K562 (cell line): Measurements from ENCODE around the gene C6orf47. TPM values are rescaled to one million over a fixed set of nuclear protein-coding genes. Genes with fewer than 3 reads are reported as not detected.

Experiments
- HDAC2 ChIP-seq: fragments of 450-650 bp; IDR thresholded peaks from 2 replicates; pipeline ENCODE4 v1.6.1; 2016; ENCODE audit warnings: mild to moderate bottlenecking
- KLF6 ChIP-seq: fragments of 250-450 bp; sonication (Bioruptor Pico); IDR thresholded peaks from 2 replicates; pipeline ENCODE4 v1.4.0; 2020; ENCODE audit warnings: mild to moderate bottlenecking, moderate library complexity, borderline replicate concordance
- L3MBTL2 ChIP-seq: fragments of 450-650 bp; IDR thresholded peaks from 2 replicates; pipeline ENCODE4 v1.6.1; 2016; ENCODE audit warnings: mild to moderate bottlenecking, moderate library complexity
- MCM3 ChIP-seq: fragments of 450-650 bp; IDR thresholded peaks from 2 replicates; pipeline ENCODE4 v1.6.1; 2016
- NCOA4 ChIP-seq: fragments of 450-650 bp; IDR thresholded peaks from 2 replicates; pipeline ENCODE4 v1.6.1; 2018; ENCODE audit warnings: mild to moderate bottlenecking; ENCODE audit not compliant: partially characterized antibody
- NFE2L1 ChIP-seq: fragments of 450-650 bp; IDR thresholded peaks from 2 replicates; pipeline ENCODE4 v1.6.1; 2016; ENCODE audit warnings: missing genetic modification characterization, low read depth, mild to moderate bottlenecking, missing compliant biosample characterization, moderate library complexity, borderline replicate concordance
- NR2C2 ChIP-seq, 2 experiments: fragments of 200-800 bp in 1 of 2; sonication (Bioruptor generic) in 1 of 2; sonication (generic) in 1 of 2; formaldehyde crosslinking in 1 of 2; IDR thresholded peaks; 2 replicates each; pipeline versions ENCODE4 v1.6.1 to v1.8.0; 2016 to 2022; ENCODE audit warnings: mild to moderate bottlenecking in 1 of 2, missing compliant biosample characterization in 1 of 2, missing genetic modification characterization in 1 of 2, missing genetic modification reagents in 1 of 2
- PHB ChIP-seq: fragments of 250-450 bp; sonication (Bioruptor Pico); IDR thresholded peaks from 2 replicates; pipeline ENCODE4 v1.5.0; 2021
- REST ChIP-seq, 2 experiments: fragments of 450-650 bp; formaldehyde crosslinking in 1 of 2; IDR thresholded peaks; 2 replicates each; pipeline versions ENCODE4 v1.4.0 to v1.6.1; 2014 to 2020; ENCODE audit warnings: mild to moderate bottlenecking in 2 of 2, borderline replicate concordance in 1 of 2, low read depth in 1 of 2
- SIN3B ChIP-seq: fragments of 450-650 bp; IDR thresholded peaks from 2 replicates; pipeline ENCODE4 v1.6.1; 2017; ENCODE audit warnings: low read depth, mild to moderate bottlenecking, moderate library complexity
- ZBTB26 ChIP-seq: fragments of 450-650 bp; formaldehyde crosslinking; IDR thresholded peaks from 2 replicates; pipeline ENCODE4 v1.4.0; 2022; ENCODE audit warnings: missing genetic modification characterization
- ZKSCAN8 ChIP-seq: fragments of 200-800 bp; sonication (Bioruptor generic); IDR thresholded peaks from 2 replicates; pipeline ENCODE4 v1.6.1; 2016; ENCODE audit warnings: missing genetic modification characterization, missing compliant biosample characterization
- ZNF165 ChIP-seq: fragments of 250-450 bp; sonication (Bioruptor Pico); IDR thresholded peaks from 2 replicates; pipeline ENCODE4 v1.4.0; 2020; ENCODE audit warnings: borderline replicate concordance
- ZNF511 ChIP-seq: sonication (generic); formaldehyde crosslinking; IDR thresholded peaks from 2 replicates; pipeline ENCODE4 v1.8.0; 2022; ENCODE audit warnings: mild to moderate bottlenecking, missing genetic modification reagents
- ZNF561 ChIP-seq: fragments of 450-650 bp; formaldehyde crosslinking; conservative IDR thresholded peaks from 2 replicates; pipeline ENCODE4 v1.4.0; 2020; ENCODE audit warnings: mild to moderate bottlenecking, moderate library complexity
- ZNF589 ChIP-seq: fragments of 200-800 bp; sonication (Bioruptor generic); IDR thresholded peaks from 2 replicates; pipeline ENCODE4 v1.6.1; 2016; ENCODE audit warnings: low read depth, missing genetic modification characterization, missing compliant biosample characterization
- ZNF780A ChIP-seq: fragments of 250-450 bp; sonication (Bioruptor Pico); IDR thresholded peaks from 2 replicates; pipeline ENCODE4 v1.5.0; 2021; ENCODE audit warnings: mild to moderate bottlenecking
- polyA plus RNA-seq, 8 experiments: library from polyadenylated mRNA; depleted of rRNA in 4 of 8; stranded (reverse) in 5 of 8; unstranded in 3 of 8; fragments of >200 nt; fragmentation: Nextera tagmentation in 2 of 8; fragmentation: Illumina TruSeq in 1 of 8; extraction: Ambion mirVana in 2 of 8; extraction: Trizol in 1 of 8; gene quantifications; 2 replicates each; pipeline versions ENCODE4 v1.2.1 to v1.2.3, GENCODE V29; 2011 to 2014; ENCODE audit warnings: inconsistent platforms in 1 of 8, missing spikeins in 1 of 8
- total RNA-seq, 7 experiments: library from RNA; depleted of rRNA in 6 of 7; stranded (reverse); fragments of >200 nt in 6 of 7; fragmentation: Illumina TruSeq in 2 of 7; extraction: Trizol in 2 of 7; gene quantifications; 2 replicates each; pipeline versions ENCODE4 v1.2.1 to v1.2.3, GENCODE V29; 2011 to 2021; ENCODE audit warnings: low replicate concordance in 1 of 7

The C6orf47 gene
- total and polyA plus RNA-seq, 9 of the 15 experiments (the other 6 are each of a cell fraction or from before 2014, with no cell fraction given), result 0.14 to 43.8 (median 27.0) TPM

GRCh38 chr6:31652925-31653724, 7.5 kb downstream of the C6orf47 start (continued):
- TF ChIP-seq REST (IDR thresholded peaks at IDR 0.05; ENCODE audit: borderline replicate concordance), result peak; percentile 51; the same call in 1 of the 2 replicates
- TF ChIP-seq REST (CRISPR knock-in tag; IDR thresholded peaks at IDR 0.05; ENCODE audit: low read depth), result no peak
- peak; percentile 42; the same call in 1 of the 2 replicates for TF ChIP-seq NR2C2 (CRISPR knock-in tag; IDR thresholded peaks at IDR 0.05)
- peak; percentile 98 for TF ChIP-seq NR2C2 (tag; IDR thresholded peaks at IDR 0.05)
- TF ChIP-seq ZNF780A, result peak; percentile 44
- 0 out of 2 replicates have a peak, but pooled peaks have one; percentile 42 for TF ChIP-seq ZNF165 (CRISPR knock-in tag)
- 0 out of 2 replicates have a peak, but pooled peaks have one; percentile 57 for TF ChIP-seq ZNF561
- TF ChIP-seq NFE2L1 (tag), result no peak
- peak; percentile 79; the same call in 1 of the 2 replicates for TF ChIP-seq HDAC2
- no peak; the same call in 1 of the 2 replicates for TF ChIP-seq ZNF511 (CRISPR knock-in tag)
- no peak for TF ChIP-seq SIN3B
- peak; percentile 6; the same call in 1 of the 2 replicates for TF ChIP-seq ZBTB26 (CRISPR knock-in tag)
- TF ChIP-seq ZNF589 (CRISPR knock-in tag), result peak; percentile 71
- TF ChIP-seq NCOA4, result peak; percentile 36
- TF ChIP-seq L3MBTL2, result peak; percentile 63; the same call in 1 of the 2 replicates
- peak; percentile 2; the same call in 1 of the 2 replicates for TF ChIP-seq KLF6 (CRISPR knock-in tag)
- no peak for TF ChIP-seq MCM3
- TF ChIP-seq ZKSCAN8, result no peak
- peak; percentile 56; the same call in 1 of the 2 replicates for TF ChIP-seq PHB (CRISPR knock-in tag)
